GM23248 (cell line): Measurements from ENCODE around the gene GRPEL2.

ENCODE experiments used
- EZH2 ChIP-seq: fragments of 200-600 bp; sonication (generic); IDR thresholded peaks from 2 replicates; pipeline ENCODE4 v1.6.1; 2018; ENCODE audit warnings: antibody characterized with exemption, mild to moderate bottlenecking; ENCODE audit not compliant: insufficient read depth, poor library complexity, severe bottlenecking
- EZH2phosphoT487 ChIP-seq: fragments of 200-600 bp; sonication (generic); IDR thresholded peaks from 2 replicates; pipeline ENCODE4 v1.6.1; 2018; ENCODE audit warnings: antibody characterized with exemption, moderate library complexity, mild to moderate bottlenecking, low read depth; ENCODE audit not compliant: insufficient read depth

DNA sequence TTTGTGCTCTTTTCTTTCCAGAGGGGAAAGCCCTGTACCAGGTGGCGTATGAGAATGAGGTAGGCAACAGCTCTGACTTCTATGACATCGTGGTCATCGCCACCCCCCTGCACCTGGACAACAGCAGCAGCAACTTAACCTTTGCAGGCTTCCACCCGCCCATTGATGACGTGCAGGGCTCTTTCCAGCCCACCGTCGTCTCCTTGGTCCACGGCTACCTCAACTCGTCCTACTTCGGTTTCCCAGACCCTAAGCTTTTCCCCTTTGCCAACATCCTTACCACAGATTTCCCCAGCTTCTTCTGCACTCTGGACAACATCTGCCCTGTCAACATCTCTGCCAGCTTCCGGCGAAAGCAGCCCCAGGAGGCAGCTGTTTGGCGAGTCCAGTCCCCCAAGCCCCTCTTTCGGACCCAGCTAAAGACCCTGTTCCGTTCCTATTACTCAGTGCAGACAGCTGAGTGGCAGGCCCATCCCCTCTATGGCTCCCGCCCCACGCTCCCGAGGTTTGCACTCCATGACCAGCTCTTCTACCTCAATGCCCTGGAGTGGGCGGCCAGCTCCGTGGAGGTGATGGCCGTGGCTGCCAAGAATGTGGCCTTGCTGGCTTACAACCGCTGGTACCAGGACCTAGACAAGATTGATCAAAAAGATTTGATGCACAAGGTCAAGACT is 22.8 kb downstream of the GRPEL2 start:
- TF ChIP-seq EZH2 (no peak), EZH2phosphoT487 (no peak)
